ENCODE results near the gene AGAP1.
"Not testable (repeated sequence)": the region's sequence is repeated elsewhere in the genome, so short reads cannot be mapped to it uniquely, and the experiment has no call there.

The AGAP1 gene

DNA sequence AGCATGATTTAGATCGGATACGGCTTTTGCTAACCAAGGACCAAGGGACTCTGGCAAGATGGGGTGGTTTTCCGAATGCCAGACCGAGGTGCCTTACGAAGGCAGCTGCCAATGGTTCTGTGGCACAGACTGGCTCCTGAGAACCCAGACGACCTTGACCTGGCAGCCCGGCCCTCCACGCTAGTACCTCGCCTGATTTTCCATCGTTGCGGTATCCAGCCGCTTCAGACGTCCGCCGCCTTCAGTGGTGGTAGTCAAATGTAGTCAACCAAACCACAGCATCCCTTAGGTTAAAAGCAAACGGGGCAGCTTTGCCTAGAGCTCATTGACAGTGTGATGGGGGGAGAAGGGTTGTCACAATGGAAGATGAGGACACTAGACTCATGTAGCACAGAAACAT is 631.7 kb downstream of the AGAP1 start:
- no peak for DNase-seq (ENCODE audit: low read depth)

DNA sequence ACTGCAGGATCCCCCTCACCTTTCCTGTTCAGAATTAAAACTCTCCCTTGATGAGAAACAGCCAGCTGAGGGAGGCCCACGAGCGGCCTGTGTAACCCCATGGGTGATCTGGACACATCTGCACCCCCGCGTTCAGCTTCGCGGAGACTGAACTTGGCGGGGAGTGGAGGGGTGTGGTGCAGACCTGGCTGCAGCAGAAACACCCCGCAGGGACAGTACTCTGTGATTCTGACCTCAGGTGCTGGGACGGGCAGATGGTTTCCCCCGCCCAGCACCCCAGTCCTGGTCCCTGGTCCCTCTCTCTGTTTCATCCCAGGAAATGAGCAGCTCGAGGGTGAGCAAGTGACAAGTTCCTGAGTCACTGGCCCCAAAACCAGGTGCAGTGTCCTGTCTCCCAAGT is 633.2 kb downstream of the AGAP1 start:
- DNase-seq (ENCODE audit: low read depth), result no peak

DNA sequence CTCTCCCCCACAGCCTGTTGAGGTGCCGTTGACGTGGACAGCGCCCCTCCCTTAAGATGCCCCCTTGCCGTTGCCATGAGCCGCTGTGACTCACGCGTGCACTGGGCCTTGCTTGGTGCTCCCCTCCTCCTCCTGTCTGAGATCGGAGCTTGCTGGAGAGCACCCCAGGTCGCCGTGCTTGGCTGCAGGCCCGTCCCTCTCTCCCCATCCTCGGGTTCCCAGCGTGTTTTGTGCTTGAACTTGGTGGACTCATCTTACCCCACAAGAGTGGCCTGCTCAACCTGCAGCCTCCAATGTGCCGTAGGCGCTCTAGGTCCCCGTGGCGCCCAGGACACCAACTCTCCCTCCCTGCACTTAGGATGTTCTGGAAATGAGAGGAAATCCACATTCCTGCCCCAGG is 634.5 kb downstream of the AGAP1 start:
- no peak for DNase-seq (ENCODE audit: low read depth)

DNA sequence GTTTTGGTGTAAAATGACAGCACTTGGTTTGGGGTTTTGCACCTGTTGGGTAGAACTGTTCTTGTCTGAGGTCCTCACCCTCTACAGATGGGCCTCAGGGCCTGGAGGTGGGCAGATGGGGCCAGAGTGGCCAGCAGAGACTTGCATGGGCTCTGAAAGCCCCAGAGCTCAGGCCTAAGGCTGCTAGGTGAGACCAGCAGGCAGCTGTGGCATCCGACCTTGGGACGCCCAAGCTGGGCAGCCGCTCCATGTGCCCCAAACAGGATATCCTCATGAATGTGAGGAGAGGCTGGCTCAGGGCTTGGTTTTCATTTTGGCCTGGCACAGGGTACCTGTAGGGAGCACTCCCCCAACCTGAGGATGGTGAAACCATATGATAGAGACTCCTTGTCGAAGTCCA is 636.1 kb downstream of the AGAP1 start:
- DNase-seq (ENCODE audit: low read depth), result no peak

DNA sequence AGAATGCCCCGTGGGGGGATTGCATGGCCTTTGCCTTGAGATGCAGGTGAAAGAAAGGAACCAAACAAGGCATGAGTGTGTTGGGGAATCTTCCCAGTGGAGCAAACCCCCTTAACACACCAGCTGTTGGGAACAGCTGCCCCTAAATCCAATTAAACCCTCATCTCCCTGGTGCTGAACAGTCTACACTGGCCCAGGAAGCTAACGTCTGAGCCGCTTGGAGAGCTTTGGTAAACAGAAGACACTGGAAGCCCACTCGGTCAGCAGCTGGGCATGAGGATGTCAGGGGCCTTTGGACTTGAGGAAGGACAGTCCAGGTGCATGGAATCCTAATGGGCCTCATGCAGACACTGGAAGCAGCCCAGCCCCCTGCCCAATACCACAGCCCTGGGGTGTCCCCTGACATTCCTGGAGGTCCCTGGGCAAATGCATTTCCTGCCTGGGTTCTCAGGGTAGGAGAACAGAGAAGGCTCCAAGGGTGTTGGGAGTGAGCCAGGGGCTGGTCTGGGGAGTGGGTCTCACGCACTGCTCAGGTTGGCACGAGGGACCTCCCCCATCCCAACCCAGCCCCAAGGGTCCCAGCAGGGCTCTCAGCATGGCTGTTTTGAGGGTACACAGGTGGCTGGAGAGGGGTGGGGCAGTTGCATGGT is 636.6 kb downstream of the AGAP1 start:
- DNase-seq (ENCODE audit: low read depth), result no peak

DNA sequence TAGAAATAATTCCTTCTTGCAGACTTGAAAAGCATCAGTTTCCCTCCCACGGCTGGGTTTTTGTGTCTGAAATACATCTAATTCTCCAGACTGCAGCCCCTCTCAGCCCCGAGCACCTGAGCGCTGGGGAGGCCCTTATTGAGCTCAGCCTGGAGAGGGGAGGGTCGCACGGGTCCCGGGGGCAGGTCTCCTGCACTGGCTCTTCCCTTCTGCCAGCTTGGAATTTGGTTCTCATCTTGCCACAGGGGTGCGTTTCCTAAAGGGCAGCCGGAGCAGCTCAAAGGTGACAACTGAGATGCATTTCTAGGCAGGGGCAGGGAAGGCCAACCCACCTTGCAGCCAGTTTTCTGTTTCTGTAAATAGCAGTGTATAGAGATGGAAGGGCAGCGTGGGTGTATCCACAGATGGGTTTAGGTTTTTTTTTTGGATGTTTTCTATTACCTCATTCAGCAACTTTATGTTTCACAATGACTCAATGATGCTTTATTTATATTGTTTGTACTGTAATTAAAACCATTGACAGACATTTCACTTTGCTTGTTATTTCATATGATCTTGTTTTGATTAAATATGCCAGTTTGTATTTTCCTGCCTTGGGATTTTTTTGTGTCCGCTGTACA is 637.3 kb downstream of the AGAP1 start:
- no peak for DNase-seq (ENCODE audit: low read depth)

DNA sequence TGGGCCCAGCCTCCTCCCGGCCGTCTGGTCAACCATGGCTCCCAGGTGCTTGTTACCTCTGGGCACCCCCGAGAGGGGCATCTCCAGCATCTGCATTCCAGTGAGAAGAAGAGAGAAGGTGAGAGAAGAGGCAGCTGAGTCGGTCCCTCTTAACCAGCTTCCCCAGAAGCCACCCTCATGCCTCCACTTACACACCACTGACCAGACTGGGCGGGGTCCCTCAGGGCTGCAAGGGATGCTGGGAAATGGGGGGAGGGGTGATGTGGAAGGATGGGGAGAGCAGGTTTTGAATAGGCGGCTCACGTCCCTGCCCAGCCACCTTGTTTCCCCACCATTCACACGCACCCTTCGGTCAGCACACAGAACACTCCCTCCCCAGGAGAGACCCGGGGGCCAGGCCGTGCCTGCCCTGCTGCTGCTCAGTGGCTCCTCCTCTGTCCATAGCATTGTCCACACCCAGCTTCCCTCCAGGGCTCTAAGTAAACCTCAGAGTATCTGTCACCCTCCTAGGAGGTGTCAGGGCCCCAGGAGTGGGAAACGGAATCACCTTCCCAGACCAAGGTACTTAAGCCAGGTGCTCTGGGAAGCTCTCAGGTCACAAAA is 639.7 kb downstream of the AGAP1 start:
- no peak for DNase-seq (ENCODE audit: low read depth)

DNA sequence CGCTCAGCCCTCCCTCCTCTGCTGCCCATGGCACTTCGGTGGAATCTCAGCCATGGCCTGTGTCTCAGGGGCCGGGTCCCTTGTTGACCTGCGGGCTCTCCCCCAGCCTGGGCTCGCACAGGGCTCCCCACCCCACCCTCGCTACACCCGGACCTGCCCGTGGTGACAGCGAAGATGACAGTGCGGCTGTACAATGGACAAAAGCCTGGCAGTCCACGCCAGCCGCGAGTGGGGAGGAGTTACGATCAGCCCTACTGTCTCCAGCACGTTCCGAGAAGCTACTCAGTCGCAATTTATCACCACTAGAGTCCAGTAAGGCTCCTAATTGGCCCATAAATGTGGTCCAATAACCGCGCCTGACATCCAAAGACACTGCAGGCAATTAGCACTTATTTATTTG is 642.7 kb downstream of the AGAP1 start:
- DNase-seq (ENCODE audit: low read depth), result no peak

DNA sequence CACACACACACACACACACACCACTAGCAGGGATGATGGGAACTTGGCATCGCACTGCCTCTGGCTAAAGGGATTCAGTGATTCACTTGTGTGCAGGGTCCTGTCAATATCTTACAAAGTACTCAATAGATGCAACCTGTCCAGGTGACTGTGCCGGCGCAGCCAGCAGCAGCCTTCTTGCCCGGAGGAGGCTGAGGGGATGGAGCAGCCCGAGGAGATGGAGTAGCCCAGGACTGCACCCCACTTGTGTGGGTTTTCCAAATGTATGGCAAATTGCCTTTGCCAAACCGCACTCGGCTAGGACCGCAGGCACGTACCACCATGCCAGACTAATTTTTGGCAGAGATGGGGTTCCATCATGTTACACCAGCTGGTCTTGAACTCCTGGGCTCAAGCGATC is 643.2 kb downstream of the AGAP1 start:
- no peak for DNase-seq (ENCODE audit: low read depth)

DNA sequence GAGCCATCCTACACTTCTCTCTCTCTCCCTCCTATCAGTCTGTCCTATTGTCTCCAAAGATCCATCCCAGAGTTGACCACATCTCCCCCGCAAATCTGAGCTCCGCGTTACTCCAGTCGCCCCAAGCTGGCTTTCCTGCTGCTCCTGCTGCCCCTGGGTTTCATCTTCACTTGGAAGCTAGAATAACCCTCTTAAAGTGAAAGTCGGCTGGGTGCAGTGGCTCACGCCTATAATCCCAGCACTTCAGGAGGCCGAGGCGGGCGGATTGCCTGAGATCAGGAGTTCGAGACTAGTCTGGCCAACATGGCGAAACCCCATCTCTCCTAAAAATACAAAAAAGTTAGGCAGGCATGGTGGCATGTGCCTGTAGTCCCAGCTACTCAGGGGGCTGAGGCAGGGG is 647.8 kb downstream of the AGAP1 start:
- DNase-seq (ENCODE audit: low read depth), result not testable (repeated sequence)

DNA sequence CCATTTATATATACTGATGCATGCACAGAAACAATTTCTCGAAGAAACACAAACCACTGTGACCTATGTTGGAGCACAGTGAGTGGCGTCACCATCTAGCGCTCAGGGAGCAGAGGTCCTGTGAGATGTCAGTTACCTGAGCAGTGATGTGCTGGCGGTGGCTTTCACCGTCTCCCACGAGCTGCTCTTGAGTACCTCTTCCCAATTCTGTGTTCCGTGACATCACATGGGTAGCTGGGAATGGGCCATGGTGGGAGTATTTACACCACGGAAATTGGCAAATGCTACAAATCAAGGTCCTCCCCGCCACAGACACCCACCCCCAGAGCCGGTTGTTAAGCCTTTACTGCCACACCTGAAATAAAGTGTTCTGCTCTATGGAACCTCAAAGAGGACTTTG is 650.0 kb downstream of the AGAP1 start:
- DNase-seq (ENCODE audit: low read depth), result no peak

DNA sequence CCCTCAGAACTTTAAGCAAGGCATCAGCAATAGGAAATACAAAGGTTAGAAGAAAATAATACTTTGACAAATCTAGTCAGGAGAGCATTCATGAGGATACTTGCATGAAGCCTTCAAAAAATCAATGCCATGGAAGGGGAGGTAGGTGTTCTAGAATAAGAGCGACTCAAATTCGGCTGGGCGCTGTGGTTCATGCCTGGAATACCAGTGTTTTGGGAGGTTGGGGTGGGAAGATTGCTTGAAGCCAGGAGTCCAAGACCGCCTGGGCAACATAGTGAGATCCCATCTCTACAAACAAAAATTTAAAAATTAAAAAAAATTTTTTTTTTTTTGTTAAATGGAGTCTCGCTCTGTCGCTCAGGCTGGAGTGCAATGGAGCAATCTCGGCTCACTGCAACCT is 652.6 kb downstream of the AGAP1 start:
- no peak for DNase-seq (ENCODE audit: low read depth)

DNA sequence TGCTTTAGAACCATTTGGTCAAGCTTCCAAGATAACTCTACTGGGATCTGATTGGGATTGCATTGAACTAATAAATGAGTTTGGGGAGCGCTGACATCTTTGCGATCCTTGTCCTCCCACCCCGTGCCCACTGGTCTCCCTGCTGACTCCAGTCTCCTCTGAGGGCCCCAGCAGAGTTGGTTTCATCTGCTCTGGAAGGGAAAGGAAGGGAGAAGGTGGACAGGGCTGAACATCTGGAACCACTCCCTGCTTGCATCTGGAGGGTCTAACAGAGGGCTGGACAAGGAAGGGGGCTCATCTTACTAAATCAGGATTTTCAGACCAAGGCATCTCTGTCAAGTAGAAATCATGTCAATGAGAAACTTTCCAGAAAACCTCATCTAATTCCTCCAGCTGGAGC is 661.6 kb downstream of the AGAP1 start:
- no peak for DNase-seq (ENCODE audit: low read depth)

DNA sequence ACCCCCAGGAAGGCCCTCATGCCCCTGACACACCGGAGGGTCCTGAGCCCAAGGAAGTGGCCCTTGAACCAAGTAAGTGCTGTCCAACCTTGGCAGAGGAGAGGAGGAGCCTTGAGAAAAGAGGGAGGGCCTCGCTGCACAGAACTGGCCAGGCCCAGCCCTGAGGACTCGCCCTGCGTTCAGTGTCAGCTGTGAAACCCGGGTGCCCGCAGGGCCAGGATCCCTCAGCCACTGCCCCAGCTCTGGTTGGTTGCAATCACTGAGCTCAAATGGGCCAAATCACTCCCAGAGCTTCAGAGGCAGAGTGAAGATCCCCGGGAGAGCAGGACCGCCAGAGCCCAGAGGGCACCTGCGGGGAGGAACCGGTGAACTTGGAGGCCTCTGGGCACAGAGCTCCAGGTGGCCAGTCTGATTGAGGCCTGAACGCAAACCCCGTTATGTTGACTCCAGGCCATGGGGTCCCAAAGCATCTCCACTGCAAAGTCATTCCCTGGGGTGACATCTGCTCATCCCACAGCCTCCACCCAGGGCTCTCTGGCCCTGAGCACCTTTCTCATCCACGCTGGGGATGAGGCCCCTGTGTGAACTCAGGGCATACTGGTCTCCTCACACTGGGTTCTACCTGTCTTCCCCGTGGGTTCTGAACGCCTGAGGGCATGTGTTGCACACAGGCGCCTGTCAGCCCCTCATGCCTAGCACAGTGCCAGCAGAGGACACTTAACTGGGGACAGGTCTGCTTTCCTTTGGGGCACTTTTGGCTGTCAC is 662.4 kb downstream of the AGAP1 start:
- no peak for DNase-seq (ENCODE audit: low read depth)

DNA sequence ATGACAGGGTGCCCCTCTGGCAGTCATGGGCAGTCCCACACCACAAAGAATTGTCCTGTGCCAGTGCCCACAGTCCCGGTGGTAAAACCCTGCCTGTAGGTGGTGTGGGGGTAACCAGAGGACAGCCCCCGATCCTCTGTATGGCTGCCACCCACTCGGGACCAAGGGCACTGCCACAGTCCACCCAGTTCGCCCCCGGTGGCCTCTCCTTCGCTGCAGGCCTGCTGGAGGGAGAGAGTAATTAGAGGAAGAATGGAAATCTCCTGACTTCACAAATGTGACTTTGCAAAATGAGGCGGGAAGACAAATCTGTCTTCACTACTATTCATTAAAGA is 663.0 kb downstream of the AGAP1 start:
- DNase-seq (ENCODE audit: low read depth), result no peak

DNA sequence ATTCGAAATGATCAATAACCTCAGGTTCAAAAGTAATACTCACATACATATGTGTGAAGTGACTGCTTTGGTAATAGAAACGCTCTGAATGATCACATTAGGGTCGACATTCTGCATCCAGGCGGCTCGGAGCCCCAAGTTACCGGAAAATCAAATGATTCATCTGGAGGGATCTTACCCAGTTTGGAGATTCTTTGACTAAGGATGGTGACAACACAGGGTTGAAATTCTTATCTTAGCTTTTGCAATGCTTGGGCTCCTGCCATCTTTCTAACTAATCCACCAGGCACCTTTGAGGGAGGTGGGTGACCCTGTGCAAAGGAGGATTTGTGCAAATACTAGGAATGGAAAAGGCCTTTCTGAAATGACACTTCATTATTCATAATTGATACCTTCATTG is 663.5 kb downstream of the AGAP1 start:
- no peak for DNase-seq (ENCODE audit: low read depth)

DNA sequence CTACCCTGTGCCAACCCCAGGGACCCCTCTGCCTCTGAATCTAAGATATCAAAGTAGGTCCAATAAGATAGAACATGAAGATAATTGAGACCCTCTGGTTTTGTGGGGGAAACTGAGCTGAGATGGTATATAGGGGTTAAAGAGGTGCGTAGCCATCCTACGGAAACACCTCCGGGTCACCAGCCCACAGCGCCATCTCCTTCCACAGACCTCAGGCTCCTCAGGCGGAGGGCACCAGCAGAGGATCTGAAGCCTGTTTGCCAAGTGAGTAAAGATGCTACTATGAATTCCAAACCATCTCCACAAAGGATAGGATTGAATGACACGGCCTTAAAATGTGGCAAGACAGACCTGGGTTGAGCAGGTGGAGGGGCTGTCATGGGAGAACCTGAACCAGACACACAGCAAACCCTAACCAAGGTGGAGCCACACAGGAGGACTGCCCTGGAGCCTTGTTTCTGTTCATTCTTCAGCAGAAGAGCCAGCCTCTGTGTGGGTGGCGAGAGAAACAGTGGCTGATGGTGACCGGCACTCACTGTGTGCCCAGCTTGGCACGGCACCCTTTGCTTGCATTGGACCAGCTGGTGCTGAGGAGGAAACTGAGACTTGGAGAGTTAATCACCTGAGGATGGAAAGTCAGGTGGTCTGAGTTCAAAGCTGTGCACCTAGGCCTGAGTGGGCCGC is 664.1 kb downstream of the AGAP1 start:
- no peak for DNase-seq (ENCODE audit: low read depth)

DNA sequence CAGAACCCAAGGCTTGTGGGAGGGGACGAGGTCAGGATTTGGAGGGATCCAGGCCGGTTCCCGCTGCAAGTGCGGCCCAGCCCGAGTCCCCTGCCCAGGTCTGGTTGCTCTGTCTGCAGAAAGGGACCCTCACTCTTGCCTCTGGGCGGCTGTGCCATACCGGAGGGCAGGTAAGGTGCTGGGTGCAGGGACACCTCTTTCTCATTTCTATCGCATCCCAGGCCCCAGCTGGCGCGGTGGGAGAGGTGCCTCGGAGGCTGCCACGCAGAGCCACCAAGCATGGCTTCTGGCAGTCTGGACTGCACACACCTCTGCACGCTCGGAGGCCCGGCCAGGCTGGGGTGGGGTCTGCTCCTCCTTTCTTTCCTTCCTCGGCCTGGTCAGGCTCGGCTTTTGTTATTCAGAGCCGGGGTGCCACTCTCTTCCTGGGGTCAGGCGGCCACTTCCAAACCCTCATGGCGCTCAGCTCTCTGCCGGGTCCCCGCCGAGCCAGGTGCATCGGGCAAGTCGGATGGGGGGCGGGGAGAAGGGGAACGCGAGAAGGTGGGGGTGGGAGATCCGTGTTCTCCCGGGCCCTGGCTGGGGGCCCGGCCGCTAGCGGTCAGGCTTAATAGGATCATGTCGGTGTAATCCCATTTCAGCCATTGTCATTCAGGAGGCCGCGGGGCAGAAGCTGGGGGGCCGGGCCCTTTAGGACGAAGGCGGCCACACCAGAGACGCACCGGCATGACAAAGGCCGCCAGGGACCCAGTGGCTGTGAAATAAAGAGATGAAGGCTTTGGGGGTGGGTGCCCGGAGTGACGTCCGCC is 665.3 kb downstream of the AGAP1 start:
- DNase-seq (ENCODE audit: low read depth), result no peak

DNA sequence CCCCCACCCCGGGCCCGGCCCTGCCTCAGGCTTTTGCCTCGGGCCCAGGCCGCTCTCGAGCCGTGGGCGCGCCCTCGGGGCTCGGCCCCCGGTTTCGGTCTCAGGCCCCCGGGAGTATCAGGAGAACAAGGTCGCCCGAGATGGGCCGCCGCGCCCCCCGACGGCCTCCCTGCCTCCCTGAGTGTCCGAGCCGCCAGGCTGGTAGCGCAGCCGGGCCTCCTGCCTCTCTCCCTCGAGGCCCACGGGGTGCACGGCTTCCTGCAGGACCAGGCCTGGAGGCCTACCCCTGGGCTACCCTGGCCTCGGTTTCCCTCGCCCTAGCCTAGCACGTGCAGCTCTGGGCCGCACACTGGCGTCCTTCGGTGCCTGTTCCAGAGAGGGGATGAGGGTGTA is 665.9 kb downstream of the AGAP1 start:
- DNase-seq (ENCODE audit: low read depth), result no peak

DNA sequence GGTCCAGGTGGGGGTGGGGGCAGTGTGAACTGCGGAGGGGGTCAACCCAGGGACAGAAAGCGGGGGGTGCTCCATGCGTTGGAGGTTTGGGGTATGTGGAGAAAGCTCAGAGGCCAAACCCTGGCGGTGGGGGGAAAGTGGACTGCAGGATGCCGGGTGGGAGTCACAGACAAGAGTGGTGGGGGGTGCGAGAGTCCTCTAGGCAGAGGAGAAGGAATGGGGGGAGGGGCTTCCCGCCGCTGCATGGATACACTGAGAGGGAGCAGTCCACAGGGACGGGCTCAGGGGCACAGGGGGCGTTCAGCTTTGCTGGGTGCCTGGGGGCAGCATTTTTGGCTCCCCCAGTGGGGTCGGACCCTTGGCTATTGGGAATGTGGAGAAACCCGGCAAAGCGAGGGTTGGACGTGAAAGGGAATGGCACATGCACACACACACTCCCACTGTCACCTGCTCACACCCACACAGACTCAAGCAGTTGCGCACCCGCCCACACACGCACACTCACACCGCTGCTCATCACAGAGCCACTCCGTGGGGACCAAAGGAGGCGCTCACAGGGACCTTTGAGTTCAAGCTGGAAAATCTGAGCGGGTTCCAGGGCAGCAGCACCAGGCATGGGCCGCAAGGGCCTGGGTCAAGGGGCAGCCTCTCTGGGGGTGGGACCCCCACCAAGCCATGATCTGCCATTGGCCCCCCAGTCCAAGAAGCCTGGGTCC is 666.7 kb downstream of the AGAP1 start:
- no peak for DNase-seq (ENCODE audit: low read depth)

DNA sequence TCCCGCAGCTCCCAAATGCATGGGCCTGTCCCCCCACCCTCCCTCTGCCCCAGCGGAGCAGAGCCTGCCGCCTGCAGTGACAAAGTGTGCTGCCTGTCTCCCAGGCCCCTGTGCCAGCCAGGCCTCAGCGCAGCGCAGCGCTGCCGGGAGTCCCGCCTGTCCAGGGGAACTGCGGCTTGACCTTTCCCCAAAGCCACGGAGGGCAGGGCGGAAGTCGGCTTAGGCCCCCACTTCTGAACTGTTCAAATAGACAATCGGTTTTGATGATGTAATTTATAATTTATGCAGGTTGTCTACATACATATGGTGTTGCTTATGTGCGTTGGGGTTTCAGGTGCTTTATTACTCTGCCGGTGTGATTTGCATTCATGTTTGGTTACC is 667.2 kb downstream of the AGAP1 start:
- DNase-seq (ENCODE audit: low read depth), result no peak
